ENCODE measurements around the gene TASP1. TPM values are rescaled to one million over a fixed set of nuclear protein-coding genes. Genes with fewer than 3 reads are reported as not detected.

The TASP1 gene
- total and polyA plus RNA-seq, 7 donors, result 4.8 to 13.0 (median 8.3) TPM

DNA sequence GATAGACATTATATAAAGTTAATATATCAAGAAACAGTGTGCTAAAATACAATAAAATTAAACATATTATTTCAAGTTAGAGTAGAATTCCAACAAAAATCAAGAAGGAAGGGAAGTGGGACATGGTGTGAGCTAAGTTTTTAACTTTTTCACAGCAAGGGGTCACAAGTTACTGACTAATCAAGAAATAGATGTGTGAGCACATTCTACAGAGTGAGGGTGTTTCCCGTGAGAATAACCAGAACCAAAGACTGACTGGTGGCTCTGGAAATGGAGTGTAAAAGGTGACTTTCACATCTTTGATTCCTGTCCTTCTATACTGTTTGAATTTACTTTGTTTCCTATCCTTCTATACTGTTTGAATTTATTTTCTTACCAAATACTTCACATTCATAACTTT, 206.6 kb downstream of the TASP1 start:
- H3K27me3 ChIP-seq, result no peaks in the 10 kb centered on the region
- no peak overlapping the region for H3K4me3 ChIP-seq
- TF ChIP-seq, protein P1, sequence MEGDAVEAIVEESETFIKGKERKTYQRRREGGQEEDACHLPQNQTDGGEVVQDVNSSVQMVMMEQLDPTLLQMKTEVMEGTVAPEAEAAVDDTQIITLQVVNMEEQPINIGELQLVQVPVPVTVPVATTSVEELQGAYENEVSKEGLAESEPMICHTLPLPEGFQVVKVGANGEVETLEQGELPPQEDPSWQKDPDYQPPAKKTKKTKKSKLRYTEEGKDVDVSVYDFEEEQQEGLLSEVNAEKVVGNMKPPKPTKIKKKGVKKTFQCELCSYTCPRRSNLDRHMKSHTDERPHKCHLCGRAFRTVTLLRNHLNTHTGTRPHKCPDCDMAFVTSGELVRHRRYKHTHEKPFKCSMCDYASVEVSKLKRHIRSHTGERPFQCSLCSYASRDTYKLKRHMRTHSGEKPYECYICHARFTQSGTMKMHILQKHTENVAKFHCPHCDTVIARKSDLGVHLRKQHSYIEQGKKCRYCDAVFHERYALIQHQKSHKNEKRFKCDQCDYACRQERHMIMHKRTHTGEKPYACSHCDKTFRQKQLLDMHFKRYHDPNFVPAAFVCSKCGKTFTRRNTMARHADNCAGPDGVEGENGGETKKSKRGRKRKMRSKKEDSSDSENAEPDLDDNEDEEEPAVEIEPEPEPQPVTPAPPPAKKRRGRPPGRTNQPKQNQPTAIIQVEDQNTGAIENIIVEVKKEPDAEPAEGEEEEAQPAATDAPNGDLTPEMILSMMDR (IDR thresholded peaks at IDR 0.05), result no peak
- TF ChIP-seq POLR2A (IDR thresholded peaks at IDR 0.05) (no peak), POLR2AphosphoS5 (IDR thresholded peaks at IDR 0.05) (no peak), EP300 (IDR thresholded peaks at IDR 0.05) (no peak)
- H3K4me1 ChIP-seq, result peaks cover 0 to 9% (median 4%) of the 10 kb centered on the region in 4 donors
- no peak for DNase-seq
- intact Hi-C loops (cut with DNase I), result no loop called here
- no peaks in the 10 kb centered on the region for H3K9me3 ChIP-seq
- 92 to 94% methylated on average over 1 of the region's 1 CpG for WGBS, 2 donors
- no peak overlapping the region for H3K27ac ChIP-seq
- H3K36me3 ChIP-seq, result peaks cover 0 to 9% (median 0%) of the 10 kb centered on the region in 4 donors

DNA sequence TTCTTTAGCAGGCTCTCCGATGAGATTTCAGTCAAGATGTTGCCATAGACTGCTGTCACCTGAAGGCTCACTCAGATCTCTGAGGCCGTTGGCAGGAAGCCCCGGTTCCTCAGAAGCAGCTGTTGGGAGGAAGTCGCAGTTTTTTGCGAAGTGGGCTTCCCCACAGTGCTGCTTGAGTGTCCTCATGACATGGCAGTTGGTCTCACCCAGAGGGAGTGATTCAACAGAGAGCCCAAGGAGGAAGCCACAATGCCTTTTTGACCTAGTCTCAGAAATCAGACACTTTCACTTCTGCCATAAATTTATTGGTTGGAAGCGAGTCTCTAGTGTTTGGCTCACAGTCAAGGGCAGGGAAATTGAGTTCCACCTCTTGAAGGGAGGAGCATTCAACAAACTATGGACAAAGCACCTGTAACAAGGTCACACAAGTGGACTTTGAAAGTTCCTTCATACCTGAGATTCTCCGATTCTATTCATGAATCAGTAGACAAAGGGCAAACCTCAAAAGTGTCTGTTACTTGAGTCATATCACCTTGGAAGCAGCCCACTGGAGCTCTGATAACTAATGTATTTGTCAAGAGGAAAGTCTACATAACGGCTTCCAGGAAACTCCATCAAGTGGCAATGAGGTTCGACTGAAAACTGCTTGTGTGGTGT, 208.3 kb downstream of the TASP1 start:
- no peaks in the 10 kb centered on the region for H3K9me3 ChIP-seq
- no peak overlapping the region for H3K4me3 ChIP-seq
- peaks cover 0 to 25% (median 10%) of the 10 kb centered on the region in 4 donors for H3K4me1 ChIP-seq
- TF ChIP-seq, protein P1 (IDR thresholded peaks at IDR 0.05), result no peak
- no peak for TF ChIP-seq POLR2AphosphoS5 (IDR thresholded peaks at IDR 0.05)
- no peak for TF ChIP-seq EP300 (IDR thresholded peaks at IDR 0.05)
- no peak for TF ChIP-seq POLR2A (IDR thresholded peaks at IDR 0.05)
- intact Hi-C loops (cut with DNase I), result no loop called here
- WGBS, 2 donors, result 78 to 87% methylated on average over 9 of the region's 9 CpGs
- H3K36me3 ChIP-seq, result peaks cover 0 to 9% (median 0%) of the 10 kb centered on the region in 4 donors
- DNase-seq, result no peak
- H3K27me3 ChIP-seq, result no peaks in the 10 kb centered on the region
- no peak overlapping the region for H3K27ac ChIP-seq

DNA sequence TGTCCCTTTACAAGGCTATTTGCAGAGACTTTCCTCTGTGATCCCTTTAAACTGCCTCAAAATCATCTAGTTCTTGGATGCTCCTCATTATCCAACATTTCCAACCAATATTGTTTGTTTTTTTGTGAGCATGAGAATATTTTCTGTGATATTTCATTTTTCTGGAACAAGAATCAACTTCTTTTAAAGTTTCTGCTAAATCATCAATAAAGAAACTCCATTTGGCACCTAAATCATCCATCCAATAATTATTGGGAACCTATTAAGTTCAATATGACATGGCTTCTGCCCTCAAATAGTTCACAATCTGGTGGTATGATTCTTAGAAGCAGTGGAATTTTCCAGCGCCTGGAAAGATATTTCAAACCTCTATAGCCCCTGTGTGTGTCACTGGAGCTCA, 210.0 kb downstream of the TASP1 start:
- Histone ChIP-seq H3K27me3 (no peaks in the 10 kb centered on the region), H3K27ac (no peak overlapping the region), H3K9me3 (no peaks in the 10 kb centered on the region), H3K4me3 (no peak overlapping the region), H3K4me1 (peaks cover 0 to 39% (median 16%) of the 10 kb centered on the region in 4 donors), H3K36me3 (no peaks in the 10 kb centered on the region)
- intact Hi-C loops (cut with DNase I), result no loop called here
- DNase-seq, result no peak
- 98 to 99% methylated on average over 1 of the region's 1 CpG for WGBS, 2 donors
- TF ChIP-seq, protein P1 (IDR thresholded peaks at IDR 0.05), result no peak

DNA sequence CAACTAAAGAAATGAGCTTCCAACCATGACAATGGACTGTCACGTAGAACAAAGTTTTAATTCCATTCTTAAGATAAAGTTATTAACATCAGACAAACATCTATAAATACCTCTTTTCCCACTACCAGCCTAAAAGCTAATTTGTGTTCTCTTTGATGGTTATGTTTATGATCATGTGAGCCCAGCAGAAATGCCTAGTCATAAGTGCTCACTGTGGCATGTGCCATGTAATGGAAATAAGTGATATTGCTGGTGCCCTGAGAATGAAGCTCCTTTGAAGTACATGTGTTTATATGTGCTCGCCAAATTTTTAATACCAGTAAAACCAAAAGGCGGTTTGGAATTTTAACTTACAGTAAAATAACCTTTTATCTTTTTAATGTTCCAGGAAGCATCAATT, 211.9 kb downstream of the TASP1 start:
- peaks cover 0 to 39% (median 16%) of the 10 kb centered on the region in 4 donors for H3K4me1 ChIP-seq
- H3K27ac ChIP-seq, result peak overlapping the region in 2 of 4 donors; percentile 51 to 56
- WGBS, 2 donors, result 80 to 94% methylated on average over 3 of the region's 3 CpGs
- no peaks in the 10 kb centered on the region for H3K9me3 ChIP-seq
- H3K4me3 ChIP-seq, result no peak overlapping the region
- DNase-seq, result no peak
- TF ChIP-seq POLR2A (IDR thresholded peaks at IDR 0.05) (no peak), EP300 (IDR thresholded peaks at IDR 0.05) (peak in 1 of 4 donors; percentile 20), POLR2AphosphoS5 (IDR thresholded peaks at IDR 0.05) (peak in 1 of 4 donors; percentile 23)
- TF ChIP-seq, protein P1 (IDR thresholded peaks at IDR 0.05), result no peak
- intact Hi-C loops (cut with DNase I), result no loop called here
- no peaks in the 10 kb centered on the region for H3K27me3 ChIP-seq
- no peaks in the 10 kb centered on the region for H3K36me3 ChIP-seq
